ENCODE data around the gene CXCR6.

GRCh38 chr3:45969116-45969515 lies 25.9 kb downstream of the CXCR6 start:
- TF ChIP-seq POLR2A (IDR thresholded peaks at IDR 0.05; ENCODE audit: low read length) = no peak
- TF ChIP-seq GATA1 (IDR thresholded peaks at IDR 0.05; ENCODE audit: low read depth, low read length) = no peak
